HG03025 (cell line): ENCODE data around the gene MNAT1.
"Not testable (repeated sequence)": the region's sequence is repeated elsewhere in the genome, so short reads cannot be mapped to it uniquely, and the experiment has no call there.

Source experiments
- ATAC-seq: cut with Tn5 transposase; IDR thresholded peaks from one replicate; pipeline ENCODE4 v1.9.1; 2021; ENCODE audit warnings: mild to moderate bottlenecking, moderate library complexity; ENCODE audit not compliant: unreplicated experiment, low FRiP score

MNAT1 gene

GRCh38 chr14:60734465-60735242 is at the start of gene MNAT1:
MNAT1 (plus strand) TSS chr14:60734761; CDS start chr14:60734863, 102 bp downstream.
- ATAC-seq, result peak; percentile 93

- no peak for ATAC-seq
These were observed 47.7 kb upstream of the MNAT1 start for GRCh38 chr14:60686865-60687264.

GRCh38 chr14:60691383-60692113 is 43.0 kb upstream of the MNAT1 start:
- no peak for ATAC-seq

- ATAC-seq, result no peak
These were observed 39.2 kb upstream of the MNAT1 start for GRCh38 chr14:60695327-60695726.

GRCh38 chr14:60700598-60700997 is 34.0 kb upstream of the MNAT1 start:
- no peak for ATAC-seq

- no peak for ATAC-seq
These were observed 29.5 kb upstream of the MNAT1 start for GRCh38 chr14:60705100-60705499.

- no peak for ATAC-seq
These were observed 26.7 kb upstream of the MNAT1 start for GRCh38 chr14:60707858-60708257.

GRCh38 chr14:60710494-60710893 is 24.1 kb upstream of the MNAT1 start:
- no peak for ATAC-seq

GRCh38 chr14:60713513-60713912 is 21.0 kb upstream of the MNAT1 start:
- ATAC-seq, result no peak

GRCh38 chr14:60720391-60720790 is 14.2 kb upstream of the MNAT1 start:
- no peak for ATAC-seq

- no peak for ATAC-seq
These were observed 13.6 kb upstream of the MNAT1 start for GRCh38 chr14:60720962-60721325.

GRCh38 chr14:60721326-60722106 is 13.0 kb upstream of the MNAT1 start:
- no peak for ATAC-seq

GRCh38 chr14:60722107-60722356 is 12.5 kb upstream of the MNAT1 start:
- ATAC-seq, result no peak

GRCh38 chr14:60722357-60723115 is 12.0 kb upstream of the MNAT1 start:
- peak; percentile 46 for ATAC-seq

GRCh38 chr14:60723116-60723906 is 11.2 kb upstream of the MNAT1 start:
- ATAC-seq, result no peak

- ATAC-seq, result no peak
These were observed 10.5 kb upstream of the MNAT1 start, which contains the start of gene SIX4 for GRCh38 chr14:60723907-60724618. SIX4 (minus strand) TSS chr14:60724351; CDS start chr14:60724074, 277 bp downstream.

- not testable (repeated sequence) for ATAC-seq
These were observed 3.3 kb upstream of the MNAT1 start for GRCh38 chr14:60731291-60731690.

GRCh38 chr14:60732840-60733483 is 1.6 kb upstream of the MNAT1 start:
- ATAC-seq, result no peak

GRCh38 chr14:60735416-60735815 is 855 bp downstream of the MNAT1 start:
- no peak for ATAC-seq
